ENCODE measurements around the gene OLFM1. TPM values are rescaled to one million over a fixed set of nuclear protein-coding genes. Genes with fewer than 3 reads are reported as not detected.

The OLFM1 gene
- total RNA-seq, 1 donor: 4.4 TPM

GRCh38 chr9:135116371-135116770, 28.9 kb downstream of the OLFM1 start:
- Histone ChIP-seq H3K4me1 (ENCODE audit: insufficient read depth, low read length) (no peaks in the 10 kb centered on the region), H3K9me3 (ENCODE audit: low read depth, low read length) (no peaks in the 10 kb centered on the region), H3K4me3 (ENCODE audit: low read length) (no peak overlapping the region), H3K27me3 (ENCODE audit: insufficient read depth, low read length) (no peaks in the 10 kb centered on the region)

GRCh38 chr9:135116881-135117280, 29.4 kb downstream of the OLFM1 start:
- Histone ChIP-seq H3K4me3 (ENCODE audit: low read length) (no peak overlapping the region), H3K27me3 (ENCODE audit: insufficient read depth, low read length) (no peaks in the 10 kb centered on the region), H3K9me3 (ENCODE audit: low read depth, low read length) (no peaks in the 10 kb centered on the region), H3K4me1 (ENCODE audit: insufficient read depth, low read length) (no peaks in the 10 kb centered on the region)

- Histone ChIP-seq H3K9me3 (ENCODE audit: low read depth, low read length) (no peaks in the 10 kb centered on the region), H3K4me3 (ENCODE audit: low read length) (no peak overlapping the region), H3K4me1 (ENCODE audit: insufficient read depth, low read length) (no peaks in the 10 kb centered on the region), H3K27me3 (ENCODE audit: insufficient read depth, low read length) (no peaks in the 10 kb centered on the region)
Measured at GRCh38 chr9:135117281-135117680, 29.8 kb downstream of the OLFM1 start.

- Histone ChIP-seq H3K4me1 (ENCODE audit: insufficient read depth, low read length) (no peaks in the 10 kb centered on the region), H3K27me3 (ENCODE audit: insufficient read depth, low read length) (no peaks in the 10 kb centered on the region), H3K4me3 (ENCODE audit: low read length) (no peak overlapping the region), H3K9me3 (ENCODE audit: low read depth, low read length) (no peaks in the 10 kb centered on the region)
Measured at GRCh38 chr9:135119496-135120064, 32.1 kb downstream of the OLFM1 start.

GRCh38 chr9:135120249-135120648, 32.8 kb downstream of the OLFM1 start:
- H3K9me3 ChIP-seq (ENCODE audit: low read depth, low read length): no peaks in the 10 kb centered on the region
- H3K27me3 ChIP-seq (ENCODE audit: insufficient read depth, low read length): no peaks in the 10 kb centered on the region
- no peaks in the 10 kb centered on the region for H3K4me1 ChIP-seq (ENCODE audit: insufficient read depth, low read length)
- H3K4me3 ChIP-seq (ENCODE audit: low read length): no peak overlapping the region

- Histone ChIP-seq H3K4me3 (ENCODE audit: low read length) (no peak overlapping the region), H3K9me3 (ENCODE audit: low read depth, low read length) (no peaks in the 10 kb centered on the region), H3K4me1 (ENCODE audit: insufficient read depth, low read length) (no peaks in the 10 kb centered on the region), H3K27me3 (ENCODE audit: insufficient read depth, low read length) (no peaks in the 10 kb centered on the region)
Measured at GRCh38 chr9:135122316-135122715, 34.8 kb downstream of the OLFM1 start.

GRCh38 chr9:135123126-135123772, 35.8 kb downstream of the OLFM1 start:
- H3K9me3 ChIP-seq (ENCODE audit: low read depth, low read length): no peaks in the 10 kb centered on the region
- H3K4me1 ChIP-seq (ENCODE audit: insufficient read depth, low read length): no peaks in the 10 kb centered on the region
- no peak overlapping the region for H3K4me3 ChIP-seq (ENCODE audit: low read length)
- H3K27me3 ChIP-seq (ENCODE audit: insufficient read depth, low read length): no peaks in the 10 kb centered on the region

GRCh38 chr9:135123773-135124134, 36.3 kb downstream of the OLFM1 start:
- Histone ChIP-seq H3K9me3 (ENCODE audit: low read depth, low read length) (no peaks in the 10 kb centered on the region), H3K27me3 (ENCODE audit: insufficient read depth, low read length) (no peaks in the 10 kb centered on the region), H3K4me3 (ENCODE audit: low read length) (no peak overlapping the region), H3K4me1 (ENCODE audit: insufficient read depth, low read length) (no peaks in the 10 kb centered on the region)

- H3K9me3 ChIP-seq (ENCODE audit: low read depth, low read length): no peaks in the 10 kb centered on the region
- no peaks in the 10 kb centered on the region for H3K27me3 ChIP-seq (ENCODE audit: insufficient read depth, low read length)
- H3K4me3 ChIP-seq (ENCODE audit: low read length): no peak overlapping the region
- H3K4me1 ChIP-seq (ENCODE audit: insufficient read depth, low read length): no peaks in the 10 kb centered on the region
Measured at GRCh38 chr9:135126451-135127187, 39.2 kb downstream of the OLFM1 start.

- Histone ChIP-seq H3K9me3 (ENCODE audit: low read depth, low read length) (no peaks in the 10 kb centered on the region), H3K27me3 (ENCODE audit: insufficient read depth, low read length) (no peaks in the 10 kb centered on the region), H3K4me1 (ENCODE audit: insufficient read depth, low read length) (no peaks in the 10 kb centered on the region)
Measured at GRCh38 chr9:135127718-135128670, 40.5 kb downstream of the OLFM1 start.

GRCh38 chr9:135129137-135129695, 41.7 kb downstream of the OLFM1 start:
- Histone ChIP-seq H3K4me1 (ENCODE audit: insufficient read depth, low read length) (no peaks in the 10 kb centered on the region), H3K4me3 (ENCODE audit: low read length) (no peak overlapping the region), H3K27me3 (ENCODE audit: insufficient read depth, low read length) (no peaks in the 10 kb centered on the region), H3K9me3 (ENCODE audit: low read depth, low read length) (no peaks in the 10 kb centered on the region)

More at GRCh38 chr9:135127718-135128670, 40.5 kb downstream of the OLFM1 start:
- no peak overlapping the region for H3K4me3 ChIP-seq (ENCODE audit: low read length)

GRCh38 chr9:135130207-135130976, 42.9 kb downstream of the OLFM1 start:
- H3K4me3 ChIP-seq (ENCODE audit: low read length): no peak overlapping the region
- H3K4me1 ChIP-seq (ENCODE audit: insufficient read depth, low read length): no peaks in the 10 kb centered on the region
- no peaks in the 10 kb centered on the region for H3K9me3 ChIP-seq (ENCODE audit: low read depth, low read length)
- no peaks in the 10 kb centered on the region for H3K27me3 ChIP-seq (ENCODE audit: insufficient read depth, low read length)

- Histone ChIP-seq H3K9me3 (ENCODE audit: low read depth, low read length) (no peaks in the 10 kb centered on the region), H3K4me3 (ENCODE audit: low read length) (no peak overlapping the region), H3K27me3 (ENCODE audit: insufficient read depth, low read length) (no peaks in the 10 kb centered on the region), H3K4me1 (ENCODE audit: insufficient read depth, low read length) (no peaks in the 10 kb centered on the region)
Measured at GRCh38 chr9:135131488-135131887, 44.0 kb downstream of the OLFM1 start.

GRCh38 chr9:135132008-135132407, 44.5 kb downstream of the OLFM1 start:
- H3K9me3 ChIP-seq (ENCODE audit: low read depth, low read length): no peaks in the 10 kb centered on the region
- no peak overlapping the region for H3K4me3 ChIP-seq (ENCODE audit: low read length)
- no peaks in the 10 kb centered on the region for H3K4me1 ChIP-seq (ENCODE audit: insufficient read depth, low read length)
- no peaks in the 10 kb centered on the region for H3K27me3 ChIP-seq (ENCODE audit: insufficient read depth, low read length)
